ENCODE results near the gene HLA-DRA. TPM values are rescaled to one million over a fixed set of nuclear protein-coding genes. Genes with fewer than 3 reads are reported as not detected.
A peak's percentile ranks its signal among the peaks of the same experiment; 100 is the strongest.

Gene HLA-DRA
- total and polyA plus RNA-seq, 9 of the 15 experiments (the other 6 are each of a cell fraction or from before 2014, with no cell fraction given), result 0.18 to 1.8 (median 0.41) TPM; not detected in 4

GRCh38 chr6:32439602-32440214 is at the start of gene HLA-DRA (continued):
- TF ChIP-seq FOS (IDR thresholded peaks at IDR 0.05; ENCODE audit: extremely low read depth, insufficient read length), result peak; percentile 51
- peak in 1 of 3 experiments; percentile 16 for TF ChIP-seq YY1 (IDR thresholded peaks at IDR 0.05; ENCODE audit: borderline replicate concordance in 1 of 3, control insufficient read depth in 1 of 3, extremely low read depth in 1 of 3, insufficient read depth in 3 of 3, insufficient read length in 1 of 3, insufficient replicate concordance in 2 of 3, low read depth in 1 of 3, low read length in 2 of 3)
- no peak for TF ChIP-seq DACH1 (IDR thresholded peaks at IDR 0.05; ENCODE audit: partially characterized antibody)
- TF ChIP-seq VEZF1 (CRISPR knock-in tag; IDR thresholded peaks at IDR 0.05), result no peak
- TF ChIP-seq HBP1 (CRISPR knock-in tag; IDR thresholded peaks at IDR 0.05), result no peak
- no peak for TF ChIP-seq SIX5 (IDR thresholded peaks at IDR 0.05; ENCODE audit: borderline replicate concordance in 1 of 2, insufficient read depth in 1 of 2, low read depth in 1 of 2, low read length in 2 of 2)
- 0 out of 2 replicates have a peak, but pooled peaks have one; percentile 29 for TF ChIP-seq KHSRP (IDR thresholded peaks at IDR 0.05)
- TF ChIP-seq ZNF766 (CRISPR knock-in tag; conservative IDR thresholded peaks at IDR 0.05), result no peak
- TF ChIP-seq IRF9 (tag; IDR thresholded peaks at IDR 0.05), result no peak
- peak; percentile 74 for TF ChIP-seq RBM25 (IDR thresholded peaks at IDR 0.05; ENCODE audit: low read depth, low read length, severe bottlenecking)
- no peak for TF ChIP-seq DNMT1 (IDR thresholded peaks at IDR 0.05)
- 0 out of 2 replicates have a peak, but pooled peaks have one; percentile 9 for TF ChIP-seq ATF3 (IDR thresholded peaks at IDR 0.05)
- no peak for TF ChIP-seq ATF3 (CRISPR knock-in tag; conservative IDR thresholded peaks at IDR 0.05)
- TF ChIP-seq HOMEZ (CRISPR knock-in tag; IDR thresholded peaks at IDR 0.05), result no peak
- no peak for TF ChIP-seq CC2D1A (IDR thresholded peaks at IDR 0.05)
- TF ChIP-seq ELK3 (CRISPR knock-in tag; IDR thresholded peaks at IDR 0.05), result no peak
- no peak for TF ChIP-seq SREBF2 (CRISPR knock-in tag; IDR thresholded peaks at IDR 0.05)
- TF ChIP-seq ARID1B (IDR thresholded peaks at IDR 0.05), result no peak
- TF ChIP-seq U2AF1 (optimal IDR thresholded peaks at IDR 0.05; ENCODE audit: low read depth, low read length), result no peak
- TF ChIP-seq MED1 (CRISPR knock-in tag; IDR thresholded peaks at IDR 0.05; ENCODE audit: borderline replicate concordance), result no peak
